ENCODE data around the gene PDLIM7.

- TF ChIP-seq SP1 (IDR thresholded peaks at IDR 0.05) (no peak), PKNOX1 (IDR thresholded peaks at IDR 0.05) (no peak), ELF4 (IDR thresholded peaks at IDR 0.05) (no peak), FOXM1 (IDR thresholded peaks at IDR 0.05; ENCODE audit: borderline replicate concordance) (no peak), FOXK2 (IDR thresholded peaks at IDR 0.05) (no peak), BHLHE40 (IDR thresholded peaks at IDR 0.05; ENCODE audit: borderline replicate concordance) (no peak), CTBP1 (IDR thresholded peaks at IDR 0.05; ENCODE audit: borderline replicate concordance) (no peak), ARNT (IDR thresholded peaks at IDR 0.05) (no peak), SUZ12 (IDR thresholded peaks at IDR 0.05) (no peak), L3MBTL2 (conservative IDR thresholded peaks at IDR 0.05) (no peak), TARDBP (IDR thresholded peaks at IDR 0.05) (no peak), FOXA1 (IDR thresholded peaks at IDR 0.05) (no peak)
Measured at GRCh38 chr5:177449140-177450061, 48.0 kb downstream of the PDLIM7 start.

Measured in HEK293T (cell line).